HL-60 (cell line): ENCODE measurements around the gene TRPV5.

Source experiments
- DNase-seq, 2 experiments: peaks; one replicate each; pipeline ENCODE4 v3.0.0-alpha.2; 2010 to 2020; ENCODE audit warnings: low read depth in 1 of 2, low spot score in 1 of 2
- H3K27ac ChIP-seq: fragments of 250-450 bp; sonication (Bioruptor Pico); replicated peaks from 2 replicates; pipeline ENCODE4 v1.5.1; 2020; ENCODE audit warnings: mild to moderate bottlenecking, moderate library complexity
- H3K27me3 ChIP-seq: fragments of 250-450 bp; sonication (Bioruptor Pico); 2 replicates; pipeline ENCODE4 v1.5.1; 2021; ENCODE audit warnings: mild to moderate bottlenecking, moderate library complexity; ENCODE audit not compliant: insufficient read depth, poor library complexity, severe bottlenecking
- H3K4me3 ChIP-seq: replicated peaks from 2 replicates; pipeline ENCODE4 v1.5.1; 2011; ENCODE audit warnings: mild to moderate bottlenecking, control low read depth, low read length; ENCODE audit not compliant: insufficient read depth
- CTCF ChIP-seq: IDR thresholded peaks from one replicate; pipeline ENCODE4 v1.5.1; 2011; ENCODE audit warnings: low read length, control low read depth, inconsistent platforms; ENCODE audit not compliant: insufficient read depth
- GABPA ChIP-seq: IDR thresholded peaks from 2 replicates; pipeline ENCODE4 v1.6.1; 2012; ENCODE audit warnings: low read depth
- POLR2AphosphoS5 ChIP-seq: IDR thresholded peaks from 2 replicates; pipeline ENCODE4 v1.6.1; 2012; ENCODE audit warnings: low read depth
- SPI1 ChIP-seq: IDR thresholded peaks from 2 replicates; pipeline ENCODE4 v1.6.1; 2012; ENCODE audit warnings: low read depth, mild to moderate bottlenecking, borderline replicate concordance
- TF ChIP-seq, protein P1 (sequence below): IDR thresholded peaks from 2 replicates; pipeline ENCODE4 v1.6.1; 2012; ENCODE audit warnings: low read depth; ENCODE audit not compliant: insufficient replicate concordance

TRPV5 gene

DNA sequence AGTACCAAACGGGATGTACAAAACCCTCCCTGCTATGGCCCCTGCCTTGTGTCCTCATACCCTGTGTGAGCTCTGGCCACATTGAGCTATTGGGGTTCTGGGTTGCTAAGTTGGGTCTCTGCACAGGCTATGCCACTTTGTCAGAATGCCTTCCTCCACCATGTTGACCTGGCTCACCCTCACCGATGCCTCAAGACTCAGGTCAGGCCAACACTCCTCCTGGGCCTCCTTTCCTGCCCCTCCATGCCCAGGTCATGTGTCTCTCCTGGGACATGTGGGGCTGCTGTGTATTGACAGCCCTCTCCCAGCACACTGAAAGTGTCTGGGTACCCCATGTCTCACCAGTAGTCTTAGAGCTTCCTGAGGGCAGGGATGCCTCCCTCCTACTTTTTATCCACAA, 14.6 kb downstream of the TRPV5 start:
- DNase-seq = no peak
- Histone ChIP-seq H3K4me3 (no peak overlapping the region), H3K27ac (no peak overlapping the region), H3K27me3 (no peaks in the 10 kb centered on the region)
- TF ChIP-seq CTCF (no peak), GABPA (no peak), POLR2AphosphoS5 (no peak), SPI1 (no peak)
- TF ChIP-seq, protein P1, sequence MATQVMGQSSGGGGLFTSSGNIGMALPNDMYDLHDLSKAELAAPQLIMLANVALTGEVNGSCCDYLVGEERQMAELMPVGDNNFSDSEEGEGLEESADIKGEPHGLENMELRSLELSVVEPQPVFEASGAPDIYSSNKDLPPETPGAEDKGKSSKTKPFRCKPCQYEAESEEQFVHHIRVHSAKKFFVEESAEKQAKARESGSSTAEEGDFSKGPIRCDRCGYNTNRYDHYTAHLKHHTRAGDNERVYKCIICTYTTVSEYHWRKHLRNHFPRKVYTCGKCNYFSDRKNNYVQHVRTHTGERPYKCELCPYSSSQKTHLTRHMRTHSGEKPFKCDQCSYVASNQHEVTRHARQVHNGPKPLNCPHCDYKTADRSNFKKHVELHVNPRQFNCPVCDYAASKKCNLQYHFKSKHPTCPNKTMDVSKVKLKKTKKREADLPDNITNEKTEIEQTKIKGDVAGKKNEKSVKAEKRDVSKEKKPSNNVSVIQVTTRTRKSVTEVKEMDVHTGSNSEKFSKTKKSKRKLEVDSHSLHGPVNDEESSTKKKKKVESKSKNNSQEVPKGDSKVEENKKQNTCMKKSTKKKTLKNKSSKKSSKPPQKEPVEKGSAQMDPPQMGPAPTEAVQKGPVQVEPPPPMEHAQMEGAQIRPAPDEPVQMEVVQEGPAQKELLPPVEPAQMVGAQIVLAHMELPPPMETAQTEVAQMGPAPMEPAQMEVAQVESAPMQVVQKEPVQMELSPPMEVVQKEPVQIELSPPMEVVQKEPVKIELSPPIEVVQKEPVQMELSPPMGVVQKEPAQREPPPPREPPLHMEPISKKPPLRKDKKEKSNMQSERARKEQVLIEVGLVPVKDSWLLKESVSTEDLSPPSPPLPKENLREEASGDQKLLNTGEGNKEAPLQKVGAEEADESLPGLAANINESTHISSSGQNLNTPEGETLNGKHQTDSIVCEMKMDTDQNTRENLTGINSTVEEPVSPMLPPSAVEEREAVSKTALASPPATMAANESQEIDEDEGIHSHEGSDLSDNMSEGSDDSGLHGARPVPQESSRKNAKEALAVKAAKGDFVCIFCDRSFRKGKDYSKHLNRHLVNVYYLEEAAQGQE = no peak

DNA sequence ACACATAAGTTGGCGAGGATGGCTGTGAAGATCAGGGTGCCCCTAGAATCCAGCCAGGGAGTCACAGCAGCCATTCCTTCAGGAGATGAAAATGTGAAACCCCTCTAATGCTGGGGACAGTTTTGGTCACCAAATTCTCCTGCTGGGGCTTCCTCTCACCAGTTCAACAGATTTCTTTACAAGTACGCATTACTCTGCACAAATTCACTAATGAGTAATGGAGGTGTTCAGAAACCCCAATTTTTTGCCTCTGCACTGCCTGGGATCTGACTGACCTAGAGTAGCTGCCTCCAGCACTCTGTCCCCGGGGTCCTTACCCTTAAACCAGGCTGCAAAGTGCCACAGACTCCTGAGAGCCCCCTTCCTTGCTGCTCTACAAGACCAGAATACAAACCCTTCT, 16.1 kb downstream of the TRPV5 start:
- H3K27me3 ChIP-seq = no peaks in the 10 kb centered on the region
- TF ChIP-seq GABPA (no peak), SPI1 (no peak), POLR2AphosphoS5 (no peak), CTCF (no peak)
- TF ChIP-seq, protein P1 = no peak
- no peak overlapping the region for H3K27ac ChIP-seq

DNA sequence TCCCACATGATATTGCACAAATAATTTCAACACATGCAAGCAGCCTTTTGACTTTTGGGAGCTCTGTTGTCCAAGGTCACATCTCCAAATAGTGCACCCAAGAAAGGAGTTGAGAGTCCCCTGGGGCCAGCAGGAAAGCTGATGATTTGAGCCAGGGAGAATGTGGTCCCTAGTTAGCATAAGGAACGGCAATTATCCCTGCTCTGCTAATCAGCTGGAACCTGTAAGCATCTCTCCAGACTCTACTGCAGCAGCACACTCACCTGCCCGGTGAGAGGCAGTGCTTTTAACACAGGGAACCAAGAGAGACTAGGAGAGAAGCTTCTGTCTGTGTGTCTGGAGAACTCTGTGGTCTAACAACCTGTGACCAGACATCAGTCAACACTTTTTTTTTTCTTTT, 17.0 kb downstream of the TRPV5 start:
- no peaks in the 10 kb centered on the region for H3K27me3 ChIP-seq
- TF ChIP-seq POLR2AphosphoS5 (no peak), CTCF (no peak), SPI1 (no peak), GABPA (no peak)
- TF ChIP-seq, protein P1 = no peak
- DNase-seq = no peak

More for the DNA sequence above, 16.1 kb downstream of the TRPV5 start:
- H3K4me3 ChIP-seq = no peak overlapping the region
- DNase-seq = no peak

More for the DNA sequence above, 17.0 kb downstream of the TRPV5 start:
- H3K27ac ChIP-seq = no peak overlapping the region
- no peak overlapping the region for H3K4me3 ChIP-seq
